Measurements from ENCODE around the gene RHCE. TPM values are rescaled to one million over a fixed set of nuclear protein-coding genes. Genes with fewer than 3 reads are reported as not detected.

Gene RHCE
- polyA plus RNA-seq, 1 experiment = 0.25 TPM

DNA sequence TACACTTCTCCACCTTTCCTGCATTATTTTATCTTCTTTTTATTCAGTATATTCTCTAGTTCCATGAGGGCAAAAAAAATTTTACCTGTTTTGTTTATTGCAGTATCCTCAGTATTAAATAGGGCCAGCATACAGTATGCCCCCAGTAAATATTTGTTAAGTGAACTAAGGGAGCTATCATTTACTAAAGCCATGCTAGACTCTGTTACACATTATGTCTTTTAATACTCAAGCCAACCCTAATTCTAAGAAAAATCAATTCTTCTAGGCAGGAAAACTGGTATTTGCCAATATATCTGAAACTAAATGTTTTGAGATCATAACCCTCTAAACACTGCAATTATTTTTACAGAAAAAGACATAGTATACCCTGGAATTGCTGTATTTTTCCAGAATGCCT, 64.2 kb downstream of the RHCE start:
- POLR2A ChIA-PET = no interaction called here
- no peak overlapping the region for H3K27ac ChIP-seq (ENCODE audit: low read depth, low read length)

DNA sequence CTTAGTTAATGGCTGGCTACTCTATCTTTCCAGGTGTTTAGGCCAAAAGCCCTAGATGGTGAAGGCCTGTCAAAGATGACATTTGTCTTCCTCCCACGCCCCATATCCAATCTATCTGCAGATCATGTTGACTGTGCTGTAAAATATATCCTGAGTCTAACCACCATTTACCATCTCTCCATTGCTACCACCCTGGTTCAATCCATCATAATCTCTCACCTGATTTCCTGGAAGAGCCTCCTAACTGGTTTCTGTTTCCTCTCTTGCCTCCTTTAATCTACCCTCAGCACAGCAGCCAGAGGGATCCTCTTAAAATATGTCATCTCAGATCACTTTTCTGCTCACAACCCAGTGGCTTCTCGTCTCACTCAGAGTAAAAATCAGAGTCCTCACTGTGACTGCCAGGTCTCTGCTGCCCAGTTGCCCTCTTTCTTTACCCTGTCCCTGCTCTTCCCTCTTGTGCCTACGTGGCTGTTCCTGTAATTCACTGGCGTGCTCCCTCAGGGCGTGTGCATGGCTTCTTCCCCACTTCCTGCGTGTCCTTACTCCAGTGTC, 64.7 kb downstream of the RHCE start:
- H3K27ac ChIP-seq (ENCODE audit: low read depth, low read length) = no peak overlapping the region
- TF ChIP-seq CTCF (IDR thresholded peaks at IDR 0.05; ENCODE audit: low read depth, low read length) = no peak
- ChIA-PET CTCF (interaction anchor here (1.0 kb wide), 1 partner anchor 165 kb away, joined by 3 read pairs; no protein-coding TSS in a partner anchor), POLR2A (no interaction called here)
- H3K27me3 ChIP-seq (ENCODE audit: control insufficient read depth, insufficient read depth, low read length) = no peaks in the 10 kb centered on the region
- no peaks in the 10 kb centered on the region for H3K9me3 ChIP-seq (ENCODE audit: control insufficient read depth, insufficient read depth, low read length)
- no peak overlapping the region for H3K4me3 ChIP-seq (ENCODE audit: low read depth, low read length)
- DNase-seq (ENCODE audit: low read depth, low spot score) = no peak

More for the DNA sequence above, 64.2 kb downstream of the RHCE start:
- CTCF ChIA-PET = no interaction called here
- no peaks in the 10 kb centered on the region for H3K27me3 ChIP-seq (ENCODE audit: control insufficient read depth, insufficient read depth, low read length)
- H3K9me3 ChIP-seq (ENCODE audit: control insufficient read depth, insufficient read depth, low read length) = no peaks in the 10 kb centered on the region
- no peak for DNase-seq (ENCODE audit: low read depth, low spot score)
- no peak for TF ChIP-seq CTCF (IDR thresholded peaks at IDR 0.05; ENCODE audit: low read depth, low read length)
- H3K4me3 ChIP-seq (ENCODE audit: low read depth, low read length) = no peak overlapping the region

- POLR2A ChIA-PET = no interaction called here
Observed at GRCh38 chr1:25349606-25350005, 71.0 kb downstream of the RHCE start.

DNA sequence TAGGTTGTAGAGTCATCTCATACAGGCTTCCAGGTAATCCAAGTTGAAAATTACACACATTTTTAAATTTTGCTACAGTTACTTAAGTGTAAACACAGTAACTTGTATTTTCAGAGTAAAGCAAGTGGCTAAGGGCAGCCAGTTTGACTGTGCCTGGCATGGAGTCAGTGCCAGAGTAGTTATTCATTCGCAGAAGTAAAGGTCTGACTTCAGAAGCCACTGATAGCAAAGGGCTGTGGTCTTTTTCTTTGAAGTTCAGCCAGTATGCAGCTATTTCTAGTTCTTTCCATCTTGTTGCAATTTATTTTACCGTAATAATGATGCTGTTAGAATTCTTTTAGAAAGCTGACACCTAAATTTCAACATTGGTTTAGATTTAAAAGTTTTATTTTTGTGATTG, 73.1 kb downstream of the RHCE start:
- Histone ChIP-seq H3K4me3 (ENCODE audit: low read depth, low read length) (no peak overlapping the region), H3K27me3 (ENCODE audit: control insufficient read depth, insufficient read depth, low read length) (no peaks in the 10 kb centered on the region), H3K9me3 (ENCODE audit: control insufficient read depth, insufficient read depth, low read length) (no peaks in the 10 kb centered on the region), H3K27ac (ENCODE audit: low read depth, low read length) (no peak overlapping the region)
- DNase-seq (ENCODE audit: low read depth, low spot score) = no peak
- CTCF ChIA-PET = no interaction called here
- POLR2A ChIA-PET = interaction anchor here (0.8 kb wide), 1 partner anchor 115 kb away, joined by 3 read pairs; the partner anchor contains the start of gene SYF2
- no peak for TF ChIP-seq CTCF (IDR thresholded peaks at IDR 0.05; ENCODE audit: low read depth, low read length)

More at GRCh38 chr1:25349606-25350005, 71.0 kb downstream of the RHCE start:
- CTCF ChIA-PET = no interaction called here
- no peaks in the 10 kb centered on the region for H3K27me3 ChIP-seq (ENCODE audit: control insufficient read depth, insufficient read depth, low read length)
- no peak overlapping the region for H3K4me3 ChIP-seq (ENCODE audit: low read depth, low read length)
- no peak for TF ChIP-seq CTCF (IDR thresholded peaks at IDR 0.05; ENCODE audit: low read depth, low read length)
- H3K9me3 ChIP-seq (ENCODE audit: control insufficient read depth, insufficient read depth, low read length) = no peaks in the 10 kb centered on the region
- no peak for DNase-seq (ENCODE audit: low read depth, low spot score)
- no peak overlapping the region for H3K27ac ChIP-seq (ENCODE audit: low read depth, low read length)

DNA sequence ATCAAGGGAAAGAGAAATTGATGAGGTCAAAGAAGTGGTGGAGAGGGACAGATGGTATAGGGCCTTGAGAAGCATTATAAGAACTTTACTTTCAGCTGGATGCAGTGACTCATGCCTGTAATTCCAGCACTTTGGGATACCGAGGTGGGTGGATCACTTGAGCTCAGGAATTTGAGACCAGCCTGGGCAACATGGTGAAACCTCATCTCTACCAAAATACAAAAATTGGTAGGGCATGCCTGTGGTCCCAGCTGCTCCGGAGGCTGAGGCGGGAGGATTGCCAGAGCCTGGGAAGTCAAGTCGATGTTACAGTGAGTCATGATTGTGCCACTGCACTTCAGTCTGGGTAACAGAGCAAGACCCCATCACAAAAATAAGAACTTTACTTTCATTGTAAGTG, 76.8 kb downstream of the RHCE start:
- ChIA-PET POLR2A (interaction anchor here (1.0 kb wide), 1 partner anchor 96 kb away, joined by 9 read pairs; the partner anchor contains the start of gene RSRP1), CTCF (interaction anchor here (1.4 kb wide), 1 partner anchor 551 kb away, joined by 3 read pairs; no protein-coding TSS in a partner anchor)
- H3K27ac ChIP-seq (ENCODE audit: low read depth, low read length) = peak overlapping the region; percentile 73
- no peaks in the 10 kb centered on the region for H3K9me3 ChIP-seq (ENCODE audit: control insufficient read depth, insufficient read depth, low read length)
- peak; percentile 69 for DNase-seq (ENCODE audit: low read depth, low spot score)
- TF ChIP-seq CTCF (IDR thresholded peaks at IDR 0.05; ENCODE audit: low read depth, low read length) = no peak
- no peaks in the 10 kb centered on the region for H3K27me3 ChIP-seq (ENCODE audit: control insufficient read depth, insufficient read depth, low read length)
- H3K4me3 ChIP-seq (ENCODE audit: low read depth, low read length) = no peak overlapping the region
